SK-N-DZ (cell line): ENCODE data around the gene CDS1.

Source experiments
- small RNA-seq, 2 experiments: library from RNA; depleted of rRNA; stranded (forward); fragments of <200 nt; gene quantifications; one replicate each; pipeline ENCODE3, GENCODE V24; 2014

The CDS1 gene

Small RNA genes lying within 50 kb of the gene (small RNA-seq; reads per million reads assigned to genes)
- 0.03 to 0.09 reads per million in 2 experiments for gene RN7SL552P
- gene RPL3P13: 0 reads per million in 2 experiments
